Sigmoid colon (tissue), 7 donors: Measurements from ENCODE around the gene SERINC5. TPM values are rescaled to one million over a fixed set of nuclear protein-coding genes. Genes with fewer than 3 reads are reported as not detected.
"Not testable (repeated sequence)": the region's sequence is repeated elsewhere in the genome, so short reads cannot be mapped to it uniquely, and the experiment has no call there.

Experiments used
- DNase-seq: peaks from one replicate; pipeline ENCODE4 v3.0.0-alpha.2; 2019
- H3K27ac ChIP-seq, 4 donors: fragments of 200-600 bp; sonication (generic); one replicate each; pipeline ENCODE4 v1.5.1; 2016 to 2019; ENCODE audit warnings: mild to moderate bottlenecking in 1 of 4
- H3K27me3 ChIP-seq, 3 donors: fragments of 200-600 bp; sonication (generic); one replicate each; pipeline ENCODE4 v1.5.1; 2019; ENCODE audit warnings: mild to moderate bottlenecking in 1 of 3
- H3K36me3 ChIP-seq, 4 donors: fragments of 200-600 bp; sonication (generic); one replicate each; pipeline ENCODE4 v1.5.1; 2016 to 2019
- H3K4me1 ChIP-seq, 4 donors: fragments of 200-600 bp; sonication (generic); one replicate each; pipeline ENCODE4 v1.5.1; 2017 to 2019
- H3K4me3 ChIP-seq, 4 donors: fragments of 200-600 bp; sonication (generic); one replicate each; pipeline ENCODE4 v1.5.1; 2017 to 2019; ENCODE audit warnings: mild to moderate bottlenecking in 2 of 4, moderate library complexity in 1 of 4
- H3K9me3 ChIP-seq, 4 donors: fragments of 200-600 bp in 3 of 4; sonication (generic) in 3 of 4; one replicate each; pipeline versions ENCODE4 v1.5.1 to v1.6.1; 2013 to 2019
- EP300 ChIP-seq, 4 donors: sonication (generic); formaldehyde crosslinking; IDR thresholded peaks; one replicate each; pipeline ENCODE4 v1.6.1; 2017; ENCODE audit warnings: antibody characterized with exemption in 4 of 4
- POLR2A ChIP-seq, 2 donors: fragments of 450-650 bp; IDR thresholded peaks; one replicate each; pipeline ENCODE4 v1.6.1; 2016; ENCODE audit warnings: antibody characterized with exemption in 2 of 2, mild to moderate bottlenecking in 2 of 2, moderate library complexity in 2 of 2
- POLR2AphosphoS5 ChIP-seq, 4 donors: sonication (generic); formaldehyde crosslinking; IDR thresholded peaks; one replicate each; pipeline ENCODE4 v1.6.1; 2017; ENCODE audit warnings: antibody characterized with exemption in 4 of 4
- WGBS, 2 donors: extraction: QIAGEN DNeasy Blood & Tissue Kit; methylation state at CpG; one replicate each; pipeline ENCODE4 v1.1.7; 2013; 5-methylcytosine and 5-hydroxymethylcytosine counted together
- intact Hi-C: fragments of 100-400 bp; cut with DNase I; formaldehyde crosslinking; loops from one replicate; pipeline ENCODE4 v1.15.1; 2023
- polyA plus RNA-seq, 3 donors: library from polyadenylated mRNA; stranded (reverse); fragments of 200-250 nt; gene quantifications; one replicate each; pipeline ENCODE4 v1.2.3, GENCODE V29; 2013
- total RNA-seq, 4 donors: library from RNA; depleted of rRNA; stranded (reverse); fragments of >200 nt; gene quantifications; one replicate each; pipeline ENCODE4 v1.1.0, GENCODE V29; 2016
- TF ChIP-seq, protein P1 (sequence below), 4 experiments: fragments of 450-650 bp in 3 of 4; fragments of 200-600 bp in 1 of 4; IDR thresholded peaks; one replicate each; pipeline ENCODE4 v1.5.1; 2016 to 2019; ENCODE audit warnings: antibody characterized with exemption in 4 of 4, mild to moderate bottlenecking in 3 of 4, moderate library complexity in 2 of 4
- donor health status: healthy with polysubstance abuse.
- donor health status: Bipolar disorder and iron deficiency.
- donor health status: healthy.

The SERINC5 gene
- total and polyA plus RNA-seq, 7 donors: 3.6 to 25.9 (median 9.6) TPM

DNA sequence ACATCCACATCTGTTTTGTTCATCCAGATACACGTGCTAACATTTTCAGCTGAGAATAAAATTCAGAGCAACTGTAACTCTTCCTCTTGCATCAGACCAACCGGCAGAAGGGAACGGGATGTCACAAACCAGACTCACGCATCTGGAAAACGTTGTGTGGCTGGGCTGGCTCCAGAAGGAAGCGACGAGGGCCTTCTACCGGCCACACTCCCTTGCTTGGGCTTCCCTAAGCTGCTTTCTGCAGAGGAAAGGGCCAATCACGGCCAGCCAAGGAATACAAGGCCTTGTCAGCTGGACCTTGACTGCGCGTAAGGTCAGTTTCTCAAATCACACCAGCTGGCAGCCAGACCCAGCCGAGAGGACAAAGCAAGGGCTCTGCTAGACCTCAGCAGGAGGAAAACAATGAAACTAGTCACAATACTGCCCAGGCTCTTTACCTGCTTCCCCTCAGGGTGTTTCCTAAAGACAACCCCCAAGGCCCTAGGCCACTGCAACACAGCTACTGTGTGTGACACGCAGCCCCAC lies 114.6 kb downstream of the SERINC5 start:
- intact Hi-C loops: loop anchor here (2.0 to 5.0 kb wide), 4 partner anchors 32 to 266 kb away; partner anchors contain the start of genes SERINC5 and ZFYVE16
- no peaks in the 10 kb centered on the region for H3K9me3 ChIP-seq
- H3K36me3 ChIP-seq: peaks cover 0 to 13% (median 2%) of the 10 kb centered on the region in 4 donors
- TF ChIP-seq POLR2AphosphoS5 (IDR thresholded peaks at IDR 0.05): peak; percentile 88 to 93 (median 90)
- TF ChIP-seq POLR2A (IDR thresholded peaks at IDR 0.05): no peak
- TF ChIP-seq, protein P1, sequence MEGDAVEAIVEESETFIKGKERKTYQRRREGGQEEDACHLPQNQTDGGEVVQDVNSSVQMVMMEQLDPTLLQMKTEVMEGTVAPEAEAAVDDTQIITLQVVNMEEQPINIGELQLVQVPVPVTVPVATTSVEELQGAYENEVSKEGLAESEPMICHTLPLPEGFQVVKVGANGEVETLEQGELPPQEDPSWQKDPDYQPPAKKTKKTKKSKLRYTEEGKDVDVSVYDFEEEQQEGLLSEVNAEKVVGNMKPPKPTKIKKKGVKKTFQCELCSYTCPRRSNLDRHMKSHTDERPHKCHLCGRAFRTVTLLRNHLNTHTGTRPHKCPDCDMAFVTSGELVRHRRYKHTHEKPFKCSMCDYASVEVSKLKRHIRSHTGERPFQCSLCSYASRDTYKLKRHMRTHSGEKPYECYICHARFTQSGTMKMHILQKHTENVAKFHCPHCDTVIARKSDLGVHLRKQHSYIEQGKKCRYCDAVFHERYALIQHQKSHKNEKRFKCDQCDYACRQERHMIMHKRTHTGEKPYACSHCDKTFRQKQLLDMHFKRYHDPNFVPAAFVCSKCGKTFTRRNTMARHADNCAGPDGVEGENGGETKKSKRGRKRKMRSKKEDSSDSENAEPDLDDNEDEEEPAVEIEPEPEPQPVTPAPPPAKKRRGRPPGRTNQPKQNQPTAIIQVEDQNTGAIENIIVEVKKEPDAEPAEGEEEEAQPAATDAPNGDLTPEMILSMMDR (IDR thresholded peaks at IDR 0.05): no peak
- peak; percentile 18 to 87 (median 46) for TF ChIP-seq EP300 (IDR thresholded peaks at IDR 0.05)
- WGBS, 2 donors: 66 to 72% methylated on average over 13 of the region's 13 CpGs
- H3K27me3 ChIP-seq: no peaks in the 10 kb centered on the region
- H3K4me1 ChIP-seq: peaks cover 0 to 38% (median 29%) of the 10 kb centered on the region in 4 donors
- DNase-seq: peak; percentile 98
- peak overlapping the region; percentile 69 to 91 (median 88) for H3K27ac ChIP-seq
- H3K4me3 ChIP-seq: no peak overlapping the region

DNA sequence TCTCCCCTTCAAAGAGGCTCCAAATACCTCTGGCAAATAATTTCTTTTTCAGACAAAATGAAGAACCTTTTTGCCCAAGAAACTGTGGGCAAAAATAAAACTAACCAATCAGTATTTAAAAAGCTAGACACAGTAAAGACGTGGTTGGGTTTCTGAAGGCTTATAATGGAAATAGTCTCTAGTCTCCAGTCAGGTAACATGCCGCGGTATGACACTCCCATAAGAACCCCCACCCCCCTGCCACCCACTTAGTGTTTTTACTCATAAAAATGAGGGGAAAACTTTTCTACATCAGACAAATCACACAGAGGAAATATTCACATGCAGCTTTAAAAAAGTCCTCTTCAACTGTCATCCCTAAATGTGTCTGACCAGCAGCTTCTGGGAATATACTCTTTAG lies 115.4 kb downstream of the SERINC5 start:
- H3K36me3 ChIP-seq: peaks cover 0 to 6% (median 2%) of the 10 kb centered on the region in 4 donors
- H3K9me3 ChIP-seq: no peaks in the 10 kb centered on the region
- DNase-seq: no peak
- peaks cover 0 to 38% (median 29%) of the 10 kb centered on the region in 4 donors for H3K4me1 ChIP-seq
- TF ChIP-seq POLR2AphosphoS5 (IDR thresholded peaks at IDR 0.05) (no peak), POLR2A (IDR thresholded peaks at IDR 0.05) (no peak), EP300 (IDR thresholded peaks at IDR 0.05) (no peak)
- TF ChIP-seq, protein P1 (IDR thresholded peaks at IDR 0.05): no peak
- H3K27ac ChIP-seq: peak overlapping the region; percentile 69 to 91 (median 88)
- no peak overlapping the region for H3K4me3 ChIP-seq
- no peaks in the 10 kb centered on the region for H3K27me3 ChIP-seq
- WGBS, 2 donors: 78 to 85% methylated on average over 3 of the region's 3 CpGs
- intact Hi-C loops: loop anchor here (2.0 to 5.0 kb wide), 4 partner anchors 32 to 267 kb away; partner anchors contain the start of genes SERINC5 and ZFYVE16

DNA sequence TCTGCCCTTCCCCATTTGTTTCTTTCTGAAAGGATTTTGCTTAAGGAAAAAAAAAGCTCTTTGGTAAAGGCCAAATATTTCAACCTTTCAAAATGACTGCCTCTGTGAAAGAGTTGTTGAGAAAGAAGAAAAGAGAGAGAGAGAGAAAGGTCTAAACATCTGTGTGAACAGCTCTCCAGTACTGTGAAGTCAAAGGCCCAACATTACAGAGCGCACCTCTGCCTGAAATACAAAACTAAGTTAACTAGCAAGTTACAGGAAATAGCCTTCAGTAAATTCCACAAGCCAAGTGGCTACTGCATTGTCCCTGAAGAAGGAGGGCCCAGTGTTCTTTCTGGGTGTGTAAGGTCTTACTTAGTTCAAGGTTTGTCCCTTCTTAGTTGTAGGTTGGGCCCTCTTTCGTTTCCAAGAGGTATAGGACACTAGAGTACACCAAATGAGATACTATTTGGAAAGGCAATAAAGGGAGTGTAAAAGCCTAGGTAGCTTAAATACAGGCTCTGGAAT lies 116.3 kb downstream of the SERINC5 start:
- Histone ChIP-seq H3K27me3 (no peaks in the 10 kb centered on the region), H3K4me1 (peaks cover 0 to 38% (median 29%) of the 10 kb centered on the region in 4 donors), H3K27ac (peak overlapping the region in 3 of 4 donors; percentile 40 to 91 (median 88)), H3K9me3 (no peaks in the 10 kb centered on the region), H3K36me3 (no peaks in the 10 kb centered on the region), H3K4me3 (no peak overlapping the region)
- 34 to 66% methylated on average over 2 of the region's 2 CpGs for WGBS, 2 donors
- no peak for DNase-seq
- intact Hi-C loops: no loop called here
- TF ChIP-seq EP300 (IDR thresholded peaks at IDR 0.05): no peak
- no peak for TF ChIP-seq POLR2A (IDR thresholded peaks at IDR 0.05)
- no peak for TF ChIP-seq POLR2AphosphoS5 (IDR thresholded peaks at IDR 0.05)
- TF ChIP-seq, protein P1 (IDR thresholded peaks at IDR 0.05): no peak

DNA sequence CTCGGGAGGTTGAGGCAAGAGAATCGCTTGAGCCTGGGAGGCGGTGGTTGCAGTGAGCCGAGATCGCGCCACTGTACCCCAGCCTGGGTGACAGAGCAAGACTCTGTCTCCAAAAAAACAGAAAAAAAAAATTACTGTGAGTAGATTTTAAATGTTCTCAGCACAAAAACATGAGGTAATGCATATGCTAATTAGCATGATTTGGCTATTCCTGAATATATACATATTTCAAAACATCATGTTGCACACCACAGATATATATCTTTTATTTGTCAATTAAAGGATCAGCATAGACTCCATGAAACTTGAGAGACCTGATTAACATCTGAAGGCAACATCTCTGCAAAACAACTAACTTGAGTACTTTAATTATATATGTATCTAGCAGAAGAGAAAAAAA lies 117.4 kb downstream of the SERINC5 start:
- H3K9me3 ChIP-seq: no peaks in the 10 kb centered on the region
- no peak overlapping the region for H3K4me3 ChIP-seq
- H3K27ac ChIP-seq: no peak overlapping the region
- WGBS, 2 donors: 96 to 97% methylated on average over 6 of the region's 6 CpGs
- H3K27me3 ChIP-seq: no peaks in the 10 kb centered on the region
- no peak for TF ChIP-seq POLR2A (IDR thresholded peaks at IDR 0.05)
- intact Hi-C loops: no loop called here
- H3K4me1 ChIP-seq: peaks cover 0 to 33% (median 29%) of the 10 kb centered on the region in 4 donors
- H3K36me3 ChIP-seq: no peaks in the 10 kb centered on the region
- no peak for DNase-seq

DNA sequence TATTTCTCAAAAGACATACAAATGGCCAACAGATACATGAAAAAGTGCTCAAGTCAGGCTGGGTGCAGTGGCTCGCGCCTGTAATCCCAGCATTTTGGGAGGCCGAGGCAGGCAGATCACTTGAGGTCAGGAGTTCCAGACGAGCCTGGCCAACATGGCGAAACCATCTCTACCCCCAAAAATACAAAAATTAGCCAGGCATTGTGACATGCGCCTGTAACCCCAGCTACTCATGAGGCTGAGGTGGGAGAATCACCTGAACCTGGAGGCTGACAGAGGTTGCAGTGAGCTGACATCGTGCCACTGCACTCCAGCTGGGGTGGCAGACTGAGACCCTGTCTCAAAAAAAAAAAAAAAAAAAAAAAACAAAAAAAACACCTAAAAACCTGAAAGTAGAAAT lies 119.0 kb downstream of the SERINC5 start:
- peaks cover 0 to 17% (median 15%) of the 10 kb centered on the region in 4 donors for H3K4me1 ChIP-seq
- intact Hi-C loops: not testable (repeated sequence)

More for the DNA sequence above, 119.0 kb downstream of the SERINC5 start:
- not testable (repeated sequence) for H3K36me3 ChIP-seq, DNase-seq, H3K4me3 ChIP-seq, H3K9me3 ChIP-seq, H3K27me3 ChIP-seq, H3K27ac ChIP-seq
- 82 to 90% methylated on average over 7 of the region's 7 CpGs for WGBS, 2 donors
